HepG2 (cell line): ENCODE results near the gene ANKRD13D. TPM values are rescaled to one million over a fixed set of nuclear protein-coding genes. Genes with fewer than 3 reads are reported as not detected.

Experiments
- ARHGAP35 ChIP-seq: sonication (generic); formaldehyde crosslinking; IDR thresholded peaks from 2 replicates; pipeline ENCODE4 v1.9.0; 2022; ENCODE audit warnings: mild to moderate bottlenecking, inconsistent platforms, moderate library complexity, missing genetic modification reagents, borderline replicate concordance
- ARNTL ChIP-seq: sonication (generic); formaldehyde crosslinking; IDR thresholded peaks from 2 replicates; pipeline ENCODE4 v1.4.0; 2020; ENCODE audit warnings: mild to moderate bottlenecking, missing genetic modification reagents
- CSRNP2 ChIP-seq: sonication (generic); formaldehyde crosslinking; conservative IDR thresholded peaks from 2 replicates; pipeline ENCODE4 v1.8.0; 2022; ENCODE audit warnings: low read depth, missing genetic modification reagents
- GPBP1L1 ChIP-seq: sonication (generic); formaldehyde crosslinking; IDR thresholded peaks from 2 replicates; pipeline ENCODE4 v1.5.0; 2020; ENCODE audit warnings: mild to moderate bottlenecking, missing genetic modification reagents
- HMGA1 ChIP-seq: sonication (generic); formaldehyde crosslinking; conservative IDR thresholded peaks from 2 replicates; pipeline ENCODE4 v1.4.0; 2020; ENCODE audit warnings: missing genetic modification reagents
- NPAS2 ChIP-seq: sonication (generic); formaldehyde crosslinking; IDR thresholded peaks from 2 replicates; pipeline ENCODE4 v1.8.0; 2022; ENCODE audit warnings: mild to moderate bottlenecking, missing genetic modification reagents, borderline replicate concordance
- NR2F6 ChIP-seq, 2 experiments: IDR thresholded peaks; 2 replicates each; pipeline ENCODE4 v1.6.1; 2016; ENCODE audit warnings: antibody characterized with exemption in 1 of 2, mild to moderate bottlenecking in 1 of 2
- RAD21 ChIP-seq: fragments of 450-650 bp; formaldehyde crosslinking; IDR thresholded peaks from 2 replicates; pipeline ENCODE4 v1.5.0; 2020; ENCODE audit warnings: mild to moderate bottlenecking
- RERE ChIP-seq: IDR thresholded peaks from 2 replicates; pipeline ENCODE4 v1.6.1; 2016; ENCODE audit warnings: low read depth, missing genetic modification reagents, missing compliant biosample characterization
- SYNCRIP ChIP-seq: fragments of 200-400 bp; formaldehyde crosslinking; IDR thresholded peaks from 2 replicates; pipeline ENCODE4 v1.6.1; 2018; ENCODE audit warnings: mild to moderate bottlenecking, low read depth, low read length; ENCODE audit not compliant: insufficient read depth
- TEAD3 ChIP-seq: optimal IDR thresholded peaks from 2 replicates; pipeline ENCODE3; 2016; ENCODE audit warnings: borderline replicate concordance
- THYN1 ChIP-seq: sonication (generic); formaldehyde crosslinking; IDR thresholded peaks from 2 replicates; pipeline ENCODE4 v1.8.1; 2023; ENCODE audit warnings: low read depth, mild to moderate bottlenecking, moderate library complexity, missing genetic modification reagents, borderline replicate concordance
- ZNF431 ChIP-seq: sonication (generic); formaldehyde crosslinking; IDR thresholded peaks from 2 replicates; pipeline ENCODE4 v1.9.0; 2022; ENCODE audit warnings: missing genetic modification reagents, low read depth, mild to moderate bottlenecking, borderline replicate concordance
- ZNF441 ChIP-seq: sonication (generic); formaldehyde crosslinking; IDR thresholded peaks from 2 replicates; pipeline ENCODE4 v1.7.0; 2021; ENCODE audit warnings: missing genetic modification reagents, borderline replicate concordance
- ZNF451 ChIP-seq: sonication (generic); formaldehyde crosslinking; IDR thresholded peaks from 2 replicates; pipeline ENCODE4 v1.5.0; 2020; ENCODE audit warnings: mild to moderate bottlenecking, missing genetic modification reagents
- ZNF543 ChIP-seq: sonication (generic); formaldehyde crosslinking; IDR thresholded peaks from 2 replicates; pipeline ENCODE4 v1.4.0; 2020; ENCODE audit warnings: mild to moderate bottlenecking, missing genetic modification reagents
- ZNF557 ChIP-seq: sonication (generic); formaldehyde crosslinking; IDR thresholded peaks from 2 replicates; pipeline ENCODE4 v1.4.0; 2020; ENCODE audit warnings: missing genetic modification reagents
- polyA plus RNA-seq, 8 experiments: library from polyadenylated mRNA; depleted of rRNA in 3 of 8; stranded (reverse) in 7 of 8; unstranded in 1 of 8; fragments of >200 nt; fragmentation: Illumina TruSeq in 4 of 8; extraction: Trizol in 4 of 8; gene quantifications; 2 replicates each; pipeline versions ENCODE4 v1.2.1 to v1.2.3, GENCODE V29; 2011 to 2016; ENCODE audit warnings: low read depth in 4 of 8, missing spikeins in 1 of 8, mixed read lengths in 1 of 8; ENCODE audit not compliant: insufficient read depth in 1 of 8
- total RNA-seq, 5 experiments: library from RNA; depleted of rRNA; stranded (reverse); fragments of >200 nt; fragmentation: Illumina TruSeq; extraction: Trizol; gene quantifications; 2 replicates each; pipeline ENCODE4 v1.2.3, GENCODE V29; 2016; ENCODE audit warnings: low read depth in 1 of 5
- TF ChIP-seq, protein P1 (sequence below): sonication (generic); formaldehyde crosslinking; IDR thresholded peaks from 2 replicates; pipeline ENCODE4 v1.4.0; 2020; ENCODE audit warnings: mild to moderate bottlenecking, missing genetic modification reagents

Gene ANKRD13D
- total and polyA plus RNA-seq, 2 of the 13 experiments (the other 11 are each of a cell fraction or from before 2014, with no cell fraction given): 18.6 to 27.3 TPM

DNA sequence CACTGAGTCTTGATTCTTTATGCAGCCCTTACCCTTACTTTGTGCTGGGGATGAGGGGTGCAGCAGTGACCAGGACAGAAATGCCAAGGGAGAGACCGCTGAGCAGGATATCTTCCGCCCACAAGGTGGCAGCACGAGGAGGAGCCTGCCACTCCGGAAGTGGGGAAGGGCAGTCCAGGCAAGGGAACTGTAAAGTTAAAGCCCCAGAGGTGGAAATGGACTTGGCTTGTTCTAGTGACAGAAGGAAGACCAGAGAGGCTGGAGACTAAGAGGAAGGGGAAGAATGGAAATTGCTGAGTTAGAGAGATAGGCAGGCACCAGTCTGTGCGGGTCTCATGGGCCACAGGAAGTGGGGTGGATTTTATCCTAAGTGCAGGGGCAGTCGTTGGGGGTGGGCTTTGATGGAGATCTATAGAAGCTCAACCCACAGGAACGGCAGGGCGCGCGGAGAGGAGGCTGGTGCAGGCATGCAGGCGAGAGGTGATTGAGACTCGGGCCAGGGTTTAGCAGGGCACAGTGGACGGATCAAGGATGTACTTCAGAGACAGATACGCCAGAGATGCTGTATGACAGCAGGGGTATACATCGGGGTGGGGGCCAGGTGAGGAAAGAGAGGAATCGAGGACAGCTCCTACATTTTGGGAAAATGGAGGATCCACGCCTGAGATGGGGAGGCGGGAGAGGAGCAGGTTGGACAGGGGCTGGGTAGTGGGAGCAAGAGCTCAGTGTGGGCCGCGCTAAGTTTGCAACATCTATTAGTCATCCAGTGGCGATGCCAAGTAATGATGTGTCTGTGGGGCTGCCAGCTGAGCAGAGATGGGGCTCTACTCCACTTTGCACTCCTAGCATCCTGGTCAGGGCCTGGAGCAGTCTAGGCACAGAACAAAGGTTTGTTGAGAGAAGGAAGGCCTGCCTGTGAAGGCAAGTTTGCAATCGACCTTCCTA lies 26.1 kb upstream of the ANKRD13D start (continued):
- TF ChIP-seq SYNCRIP: no peak
- no peak for TF ChIP-seq HMGA1 (CRISPR knock-in tag)
- TF ChIP-seq ZNF441 (CRISPR knock-in tag): no peak
- TF ChIP-seq ZNF451 (CRISPR knock-in tag): no peak
- TF ChIP-seq RERE: no peak
- 0 out of 2 replicates have a peak, but pooled peaks have one; percentile 43 for TF ChIP-seq RAD21 (CRISPR knock-in tag)
- TF ChIP-seq ARHGAP35 (CRISPR knock-in tag): no peak
- TF ChIP-seq, protein P1, sequence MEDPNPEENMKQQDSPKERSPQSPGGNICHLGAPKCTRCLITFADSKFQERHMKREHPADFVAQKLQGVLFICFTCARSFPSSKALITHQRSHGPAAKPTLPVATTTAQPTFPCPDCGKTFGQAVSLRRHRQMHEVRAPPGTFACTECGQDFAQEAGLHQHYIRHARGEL (CRISPR knock-in tag): no peak
- no peak for TF ChIP-seq CSRNP2 (CRISPR knock-in tag)
- no peak for TF ChIP-seq ZNF431 (CRISPR knock-in tag)
- TF ChIP-seq NR2F6 (IDR thresholded peaks at IDR 0.05): no peak
- peak; percentile 40; the same call in 1 of the 2 replicates for TF ChIP-seq NR2F6 (CRISPR knock-in tag; IDR thresholded peaks at IDR 0.05)
- TF ChIP-seq TEAD3 (CRISPR knock-in tag): peak; percentile 36
- no peak for TF ChIP-seq ZNF557 (CRISPR knock-in tag)
- no peak for TF ChIP-seq ZNF543 (CRISPR knock-in tag)
- TF ChIP-seq GPBP1L1 (CRISPR knock-in tag): no peak
- no peak for TF ChIP-seq THYN1 (CRISPR knock-in tag)
- TF ChIP-seq NPAS2 (CRISPR knock-in tag): no peak
- no peak for TF ChIP-seq ARNTL (CRISPR knock-in tag)
